Transverse colon (tissue), 4 donors: Measurements from ENCODE around the gene GGA3. TPM values are rescaled to one million over a fixed set of nuclear protein-coding genes. Genes with fewer than 3 reads are reported as not detected.
A peak's percentile ranks its signal among the peaks of the same experiment; 100 is the strongest.

Experiments
- DNase-seq: peaks from one replicate; pipeline ENCODE4 v3.0.0-alpha.2; 2019
- H3K27ac ChIP-seq, 4 donors: fragments of 200-600 bp; sonication (generic); 2 replicates each; pipeline ENCODE4 v1.5.1; 2016 to 2018; ENCODE audit warnings: inconsistent platforms in 4 of 4
- H3K27me3 ChIP-seq: fragments of 200-600 bp; sonication (generic); 2 replicates; pipeline ENCODE4 v1.5.1; 2017; ENCODE audit warnings: inconsistent platforms
- H3K36me3 ChIP-seq, 4 donors: fragments of 200-600 bp; sonication (generic); 2 replicates each; pipeline ENCODE4 v1.5.1; 2017 to 2019; ENCODE audit warnings: inconsistent platforms in 4 of 4
- H3K4me1 ChIP-seq, 4 donors: fragments of 200-600 bp; sonication (generic); 2 replicates each; pipeline ENCODE4 v1.5.1; 2017 to 2020; ENCODE audit warnings: inconsistent platforms in 4 of 4
- H3K4me3 ChIP-seq, 4 donors: fragments of 200-600 bp; sonication (generic); 1 replicate in 1 of 4; 2 replicates in 3 of 4; pipeline versions ENCODE4 v1.5.1 to v1.6.1; 2017 to 2019; ENCODE audit warnings: inconsistent platforms in 4 of 4
- H3K9me3 ChIP-seq, 2 donors: fragments of 200-600 bp; sonication (generic); 2 replicates each; pipeline ENCODE4 v1.5.1; 2017 to 2019; ENCODE audit warnings: inconsistent platforms in 2 of 2
- EP300 ChIP-seq: sonication (generic); formaldehyde crosslinking; IDR thresholded peaks from one replicate; pipeline ENCODE4 v1.6.1; 2017; ENCODE audit warnings: antibody characterized with exemption, low read depth
- POLR2A ChIP-seq: fragments of 450-650 bp; IDR thresholded peaks from one replicate; pipeline ENCODE4 v1.6.1; 2016; ENCODE audit warnings: antibody characterized with exemption, mild to moderate bottlenecking, moderate library complexity
- POLR2AphosphoS5 ChIP-seq, 3 donors: sonication (generic); formaldehyde crosslinking; IDR thresholded peaks; one replicate each; pipeline ENCODE4 v1.6.1; 2016; ENCODE audit warnings: antibody characterized with exemption in 3 of 3
- WGBS, 2 donors: methylation state at CpG; one replicate each; pipeline ENCODE4 v1.1.5; 2018; ENCODE audit warnings: low coverage in 1 of 2; 5-methylcytosine and 5-hydroxymethylcytosine counted together
- in situ Hi-C, 4 donors: fragments of 200-750 bp; cut with MboI; loops; one replicate each; pipeline versions ENCODE4 v1.15.0 to v1.15.1; 2017; ENCODE audit warnings: low sequenced_read_pairs in 3 of 4, low pct_ligation_motif_present in 1 of 4, low pct_unique_long_range_greater_than_20kb in 1 of 4
- intact Hi-C: fragments of 100-400 bp; cut with DNase I; formaldehyde crosslinking; loops from one replicate; pipeline ENCODE4 v1.15.1; 2023; ENCODE audit warnings: low total_unique reads
- total RNA-seq, 4 donors: library from RNA; depleted of rRNA; stranded (reverse); fragments of >200 nt; gene quantifications; one replicate each; pipeline ENCODE4 v1.1.0, GENCODE V29; 2016
- TF ChIP-seq, protein P1 (sequence below), 5 experiments: fragments of 200-600 bp in 3 of 5; fragments of 450-650 bp in 2 of 5; sonication (generic) in 3 of 5; IDR thresholded peaks; 1 replicate in 2 of 5; 2 replicates in 3 of 5; pipeline ENCODE4 v1.5.1; 2016 to 2017; ENCODE audit warnings: antibody characterized with exemption in 5 of 5, inconsistent platforms in 3 of 5, mild to moderate bottlenecking in 2 of 5, moderate library complexity in 1 of 5

GGA3 gene
- total RNA-seq, 4 donors from 2014 or later: 36.2 to 134 (median 59.0) TPM

DNA sequence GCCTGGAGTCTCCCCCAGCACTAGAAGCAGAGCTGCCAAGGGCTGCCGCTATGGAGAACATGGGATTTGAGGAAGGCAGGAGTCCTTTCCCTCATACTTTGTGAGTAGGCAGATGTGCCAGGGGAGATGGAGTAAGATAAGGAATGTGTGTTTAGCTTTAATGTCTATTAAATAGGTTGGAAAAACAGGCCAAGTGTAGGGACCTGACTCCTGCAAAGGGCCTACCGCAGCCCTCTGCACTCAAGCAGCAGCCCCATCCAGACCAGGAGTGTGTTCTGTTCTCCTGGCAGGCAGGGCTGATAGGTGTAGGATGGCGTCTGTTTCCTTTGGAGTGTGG is 11.4 kb upstream of the GGA3 start:
- H3K4me1 ChIP-seq: peaks cover 12 to 25% (median 18%) of the 10 kb centered on the region in 4 donors
- H3K27me3 ChIP-seq: no peaks in the 10 kb centered on the region
- H3K4me3 ChIP-seq: no peak overlapping the region
- H3K27ac ChIP-seq: peak overlapping the region in 1 of 4 donors; percentile 94
- in situ Hi-C loops: no loop called here
- DNase-seq: no peak
- 75% methylated on average over 3 of the region's 3 CpGs; no CpG with 5 or more reads in 1 of the 2 donors for WGBS, 2 donors
- intact Hi-C loops: loop anchor here (5.0 kb wide), 1 partner anchor 134 kb away; the partner anchor contains the start of gene GRB2
- TF ChIP-seq, protein P1, sequence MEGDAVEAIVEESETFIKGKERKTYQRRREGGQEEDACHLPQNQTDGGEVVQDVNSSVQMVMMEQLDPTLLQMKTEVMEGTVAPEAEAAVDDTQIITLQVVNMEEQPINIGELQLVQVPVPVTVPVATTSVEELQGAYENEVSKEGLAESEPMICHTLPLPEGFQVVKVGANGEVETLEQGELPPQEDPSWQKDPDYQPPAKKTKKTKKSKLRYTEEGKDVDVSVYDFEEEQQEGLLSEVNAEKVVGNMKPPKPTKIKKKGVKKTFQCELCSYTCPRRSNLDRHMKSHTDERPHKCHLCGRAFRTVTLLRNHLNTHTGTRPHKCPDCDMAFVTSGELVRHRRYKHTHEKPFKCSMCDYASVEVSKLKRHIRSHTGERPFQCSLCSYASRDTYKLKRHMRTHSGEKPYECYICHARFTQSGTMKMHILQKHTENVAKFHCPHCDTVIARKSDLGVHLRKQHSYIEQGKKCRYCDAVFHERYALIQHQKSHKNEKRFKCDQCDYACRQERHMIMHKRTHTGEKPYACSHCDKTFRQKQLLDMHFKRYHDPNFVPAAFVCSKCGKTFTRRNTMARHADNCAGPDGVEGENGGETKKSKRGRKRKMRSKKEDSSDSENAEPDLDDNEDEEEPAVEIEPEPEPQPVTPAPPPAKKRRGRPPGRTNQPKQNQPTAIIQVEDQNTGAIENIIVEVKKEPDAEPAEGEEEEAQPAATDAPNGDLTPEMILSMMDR (IDR thresholded peaks at IDR 0.05): no peak
- no peak for TF ChIP-seq POLR2AphosphoS5 (IDR thresholded peaks at IDR 0.05)
- no peak for TF ChIP-seq POLR2A
- no peak for TF ChIP-seq EP300
- no peaks in the 10 kb centered on the region for H3K36me3 ChIP-seq
- H3K9me3 ChIP-seq: no peaks in the 10 kb centered on the region

DNA sequence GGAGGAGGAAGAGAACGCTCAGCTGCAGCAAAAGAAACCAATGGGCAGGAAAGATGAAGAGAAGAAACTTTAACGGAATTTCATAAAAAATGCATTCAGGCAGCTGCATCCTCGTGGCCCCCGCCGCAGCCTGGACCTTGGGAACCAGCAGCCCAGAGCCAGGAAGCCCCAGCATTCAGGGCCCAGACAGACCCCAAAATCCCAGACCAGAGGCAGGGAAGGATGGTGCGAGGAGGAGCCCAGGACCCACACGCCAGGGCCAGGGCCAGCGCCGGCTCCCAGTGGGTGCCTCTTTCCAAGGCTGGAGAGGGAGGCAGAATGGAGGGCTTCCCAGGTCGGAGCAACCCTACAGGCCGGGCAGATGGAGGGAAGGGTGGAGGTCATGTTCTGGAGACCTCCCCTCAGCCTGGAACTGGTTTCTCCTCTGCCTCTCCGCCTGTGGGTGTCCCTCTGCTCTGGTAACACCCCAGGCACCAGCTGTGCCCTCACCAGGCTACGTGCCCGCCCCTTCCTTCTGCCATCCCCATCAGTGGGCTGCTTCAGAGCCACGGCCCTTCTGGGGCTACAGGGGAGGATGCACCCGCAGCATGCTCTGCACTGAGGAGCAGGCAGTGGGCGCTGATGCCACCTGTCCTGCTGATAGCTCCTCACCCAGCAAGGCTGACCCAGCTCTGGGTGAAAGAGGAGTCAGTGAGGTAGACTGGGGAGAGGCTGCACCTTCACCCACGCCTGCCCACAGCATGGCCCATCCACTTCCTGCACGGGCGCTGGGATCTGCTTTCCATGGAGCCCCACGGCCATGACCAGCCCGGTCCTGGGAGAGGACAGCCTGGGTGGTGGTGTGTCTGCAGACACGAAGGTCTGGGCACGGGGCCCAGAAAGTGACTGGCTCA is 10.8 kb upstream of the GGA3 start:
- Histone ChIP-seq H3K9me3 (no peaks in the 10 kb centered on the region), H3K27ac (peak overlapping the region; percentile 94 to 100 (median 96)), H3K4me3 (peak overlapping the region; percentile 84 to 99 (median 86)), H3K4me1 (peaks cover 12 to 31% (median 21%) of the 10 kb centered on the region in 4 donors), H3K27me3 (no peaks in the 10 kb centered on the region), H3K36me3 (no peaks in the 10 kb centered on the region)
- WGBS, 2 donors: 44% methylated on average over 24 of the region's 24 CpGs; no CpG with 5 or more reads in 1 of the 2 donors
- no peak for DNase-seq
- in situ Hi-C loops (no loop called here), intact Hi-C loops (loop anchor here (5.0 kb wide), 1 partner anchor 135 kb away; the partner anchor contains the start of gene GRB2)
- TF ChIP-seq EP300: no peak
- TF ChIP-seq POLR2A: no peak
- TF ChIP-seq, protein P1 (IDR thresholded peaks at IDR 0.05): no peak
- TF ChIP-seq POLR2AphosphoS5 (IDR thresholded peaks at IDR 0.05): no peak

DNA sequence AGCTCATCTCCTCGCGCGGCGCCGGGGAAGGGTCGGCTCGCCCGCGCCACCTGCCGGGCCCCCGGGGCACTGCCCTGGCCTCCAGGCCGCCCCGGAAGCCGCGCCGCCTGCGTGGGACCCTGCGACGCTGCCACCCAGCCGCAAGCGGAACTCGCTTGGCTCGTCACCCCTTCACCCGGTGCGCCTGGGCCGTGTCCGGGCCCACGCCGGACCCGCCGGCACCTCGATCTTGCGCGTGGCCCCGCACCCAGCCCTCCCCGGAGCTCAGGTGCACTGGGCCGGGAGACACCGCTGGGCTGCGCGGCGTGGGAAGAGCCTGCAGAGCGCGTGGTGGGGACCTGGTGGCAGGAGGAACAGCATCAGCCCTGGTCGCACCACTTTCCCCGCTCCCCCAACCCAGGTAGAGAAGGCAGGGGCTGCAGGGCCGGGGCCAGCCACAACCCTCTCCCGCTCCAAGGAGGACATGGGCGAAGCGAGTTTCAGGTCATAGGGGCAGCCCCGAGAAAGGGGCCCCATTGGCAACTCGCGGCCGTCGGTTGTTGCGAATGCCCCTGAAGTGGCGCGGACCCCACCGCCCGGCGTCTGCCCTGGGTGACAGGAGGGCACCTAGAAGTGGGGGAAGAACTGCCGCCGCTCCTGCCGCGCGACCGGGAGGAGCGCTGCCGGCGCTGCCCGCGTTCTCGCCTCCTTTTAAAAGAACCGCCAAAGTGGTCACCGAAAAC is 10.0 kb upstream of the GGA3 start:
- TF ChIP-seq EP300: no peak
- peak in 1 of 3 donors; percentile 46 for TF ChIP-seq POLR2AphosphoS5 (IDR thresholded peaks at IDR 0.05)
- peak; percentile 38 for TF ChIP-seq POLR2A
- TF ChIP-seq, protein P1 (IDR thresholded peaks at IDR 0.05): peak; percentile 26 to 81 (median 66)
- no peaks in the 10 kb centered on the region for H3K27me3 ChIP-seq
- in situ Hi-C loops (no loop called here), intact Hi-C loops (loop anchor here (5.0 kb wide), 1 partner anchor 136 kb away; the partner anchor contains the start of gene GRB2)
- peaks cover 0 to 2% (median 0%) of the 10 kb centered on the region in 4 donors for H3K36me3 ChIP-seq
- H3K9me3 ChIP-seq: no peaks in the 10 kb centered on the region
- 1% methylated on average over 57 of the region's 74 CpGs; no CpG with 5 or more reads in 1 of the 2 donors for WGBS, 2 donors
- peak; percentile 87 for DNase-seq
- peaks cover 12 to 31% (median 21%) of the 10 kb centered on the region in 4 donors for H3K4me1 ChIP-seq
- peak overlapping the region; percentile 94 to 100 (median 96) for H3K27ac ChIP-seq
- H3K4me3 ChIP-seq: peak overlapping the region; percentile 84 to 99 (median 86)

DNA sequence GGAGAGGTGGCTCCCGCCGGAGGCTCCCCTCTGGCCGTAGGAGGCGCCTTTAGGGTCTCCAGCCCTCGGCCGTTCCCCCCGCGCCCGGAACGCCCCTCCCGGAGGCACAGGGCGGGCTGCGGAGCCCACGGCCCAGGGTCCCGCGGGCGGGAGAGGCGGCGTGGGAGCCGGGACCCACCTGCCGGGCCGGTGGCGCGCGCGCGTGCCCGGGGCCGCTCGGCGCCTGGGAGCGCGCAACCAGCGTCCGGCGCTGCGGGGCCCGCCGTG is 9.5 kb upstream of the GGA3 start, which contains the start of gene MIF4GD:
Gene MIF4GD (minus strand): TSS at position 266 of the 267 bp plus-strand sequence. CDS start 1,036 bp downstream, outside the sequence.
- H3K27me3 ChIP-seq: no peaks in the 10 kb centered on the region
- H3K27ac ChIP-seq: peak within 1 kb of the TSS; percentile 94 to 100 (median 96)
- DNase-seq: no peak
- TF ChIP-seq EP300 (no peak), POLR2A (no peak), POLR2AphosphoS5 (IDR thresholded peaks at IDR 0.05) (no peak)
- TF ChIP-seq, protein P1 (IDR thresholded peaks at IDR 0.05): no peak
- 0% methylated on average over 23 of the region's 39 CpGs; no CpG with 5 or more reads in 1 of the 2 donors for WGBS, 2 donors
- peak within 1 kb of the TSS; percentile 84 to 99 (median 92) for H3K4me3 ChIP-seq
- H3K36me3 ChIP-seq: peaks cover 0 to 7% (median 2%) of the 10 kb centered on the region in 4 donors
- H3K9me3 ChIP-seq: no peaks in the 10 kb centered on the region
- intact Hi-C loops: loop anchor here (5.0 kb wide), 1 partner anchor 136 kb away; the partner anchor contains the start of gene GRB2
- peaks cover 12 to 31% (median 21%) of the 10 kb centered on the region in 4 donors for H3K4me1 ChIP-seq
- in situ Hi-C loops: no loop called here
